ENCODE data around the gene DDX24. TPM values are rescaled to one million over a fixed set of nuclear protein-coding genes. Genes with fewer than 3 reads are reported as not detected.

DDX24 gene
- 100 to 1,000 TPM; 287 to 321 (median 319) TPM for total RNA-seq

DNA sequence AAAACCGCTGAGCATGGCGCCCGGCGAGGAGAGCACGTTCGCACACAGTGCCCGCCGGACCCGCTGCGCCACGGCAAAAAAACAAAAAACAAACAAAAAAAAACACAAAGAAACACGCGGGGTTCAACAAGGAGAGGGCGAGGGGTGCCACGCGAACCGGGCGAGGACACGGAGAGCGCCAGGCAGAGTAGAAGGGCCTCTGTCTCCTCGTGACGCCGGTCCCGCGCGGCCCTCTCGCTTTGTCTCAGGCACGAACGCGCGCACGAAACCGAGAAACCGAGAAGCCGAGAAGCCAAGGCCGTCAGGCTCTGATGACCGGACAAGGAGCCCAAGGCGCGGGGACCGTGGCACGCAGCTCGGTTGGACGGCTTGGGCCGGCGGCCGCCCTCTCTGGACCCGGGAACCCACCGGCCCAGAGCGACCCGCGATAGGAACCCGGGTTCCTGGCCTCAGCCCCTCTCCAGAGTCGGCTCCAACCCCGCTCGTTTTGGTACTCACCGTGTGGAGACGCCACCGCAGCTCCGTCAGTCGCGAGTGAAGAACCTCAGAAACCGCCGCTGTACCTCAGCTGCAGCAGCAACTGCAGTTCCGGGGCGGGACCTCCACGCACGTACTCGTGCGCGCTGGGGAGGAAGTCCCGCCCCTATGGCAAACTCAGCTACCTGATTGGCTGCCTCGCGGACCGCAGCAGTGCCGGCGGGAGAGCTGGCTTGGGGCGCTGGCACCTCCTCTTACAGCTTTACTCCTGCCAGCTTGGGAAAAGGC is at the start of gene DDX24, which contains the start of gene IFI27L1:
Gene DDX24, minus strand, starts transcription at position 582 of the 765 bp plus-strand sequence. CDS start 1,460 bp downstream, outside the sequence.
Gene IFI27L1, plus strand, starts transcription at position 690 of the 765 bp plus-strand sequence. CDS start 15,628 bp downstream, outside the sequence.
- peaks cover 31% of the 10 kb centered on the region for H3K36me3 Mint-ChIP-seq (ENCODE audit: insufficient read depth)
- ATAC-seq (peak; percentile 98), DNase-seq (peak; percentile 95)
- H3K4me3 Mint-ChIP-seq = peak within 1 kb of the TSS; percentile 100
- no peaks in the 10 kb centered on the region for H3K9me3 Mint-ChIP-seq
- no peaks in the 10 kb centered on the region for H3K27me3 Mint-ChIP-seq (ENCODE audit: low read depth)
- H3K4me1 Mint-ChIP-seq (ENCODE audit: low read depth) = peaks cover 43% of the 10 kb centered on the region

- no peaks in the 10 kb centered on the region for H3K36me3 Mint-ChIP-seq (ENCODE audit: insufficient read depth)
- H3K9me3 Mint-ChIP-seq = peaks cover under 1% of the 10 kb centered on the region
- peaks cover 6% of the 10 kb centered on the region for H3K27me3 Mint-ChIP-seq (ENCODE audit: low read depth)
- no peak for DNase-seq
- peak overlapping the region; percentile 88 for H3K4me3 Mint-ChIP-seq
- ATAC-seq = peak; percentile 15 to 17
- H3K4me1 Mint-ChIP-seq (ENCODE audit: low read depth) = peaks cover 18% of the 10 kb centered on the region
Measured at GRCh38 chr14:94129758-94130414, 48.9 kb upstream of the DDX24 start.

DNA sequence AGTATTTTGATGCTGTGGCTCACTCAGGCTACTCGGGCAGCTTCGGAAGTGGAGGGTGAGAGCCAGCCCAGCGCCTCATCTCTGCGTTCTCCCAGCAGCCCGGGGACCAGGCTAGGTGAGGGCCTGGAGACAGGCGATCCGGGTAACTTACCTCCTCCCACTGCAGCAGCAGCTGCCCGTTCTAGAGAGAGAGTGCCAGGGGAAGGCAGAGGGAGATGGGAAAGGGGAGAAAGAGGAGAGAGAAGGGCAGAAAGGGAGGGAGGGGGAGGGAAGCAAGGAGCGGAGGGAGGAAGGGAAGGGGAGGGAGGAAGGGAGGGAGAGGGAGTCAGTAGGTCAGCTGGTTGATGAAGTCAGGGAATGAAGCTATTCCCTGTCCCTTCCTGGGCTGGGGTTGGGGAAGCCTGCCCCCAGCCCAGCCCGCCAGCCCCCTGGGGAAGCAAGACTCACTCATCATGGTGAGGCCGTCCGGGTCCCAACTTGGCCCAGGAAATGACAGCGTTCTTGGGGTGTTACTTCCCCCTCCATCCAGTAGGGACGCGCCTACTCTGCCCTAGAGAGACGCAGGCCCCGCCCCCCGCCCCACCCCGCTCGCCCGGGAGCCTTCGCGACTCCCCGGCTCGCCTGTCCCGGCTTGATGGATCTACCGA is 48.2 kb upstream of the DDX24 start, which contains the start of gene IFI27L2:
Gene IFI27L2, minus strand, starts transcription at position 494 of the 647 bp plus-strand sequence. Its CDS starts 40 bp downstream, at position 454.
- peaks cover 18% of the 10 kb centered on the region for H3K4me1 Mint-ChIP-seq (ENCODE audit: low read depth)
- no peaks in the 10 kb centered on the region for H3K36me3 Mint-ChIP-seq (ENCODE audit: insufficient read depth)
- ATAC-seq (peak; percentile 96 to 99), DNase-seq (peak; percentile 45)
- peaks cover 6% of the 10 kb centered on the region for H3K27me3 Mint-ChIP-seq (ENCODE audit: low read depth)
- peak within 1 kb of the TSS; percentile 88 for H3K4me3 Mint-ChIP-seq
- H3K9me3 Mint-ChIP-seq = no peaks in the 10 kb centered on the region

GRCh38 chr14:94128216-94128839 is 47.3 kb upstream of the DDX24 start:
- H3K4me1 Mint-ChIP-seq (ENCODE audit: low read depth) = peaks cover 18% of the 10 kb centered on the region
- H3K9me3 Mint-ChIP-seq = no peaks in the 10 kb centered on the region
- H3K4me3 Mint-ChIP-seq = peak overlapping the region; percentile 88
- peaks cover 3% of the 10 kb centered on the region for H3K27me3 Mint-ChIP-seq (ENCODE audit: low read depth)
- no peaks in the 10 kb centered on the region for H3K36me3 Mint-ChIP-seq (ENCODE audit: insufficient read depth)
- no peak for DNase-seq
- ATAC-seq = no peak

DNA sequence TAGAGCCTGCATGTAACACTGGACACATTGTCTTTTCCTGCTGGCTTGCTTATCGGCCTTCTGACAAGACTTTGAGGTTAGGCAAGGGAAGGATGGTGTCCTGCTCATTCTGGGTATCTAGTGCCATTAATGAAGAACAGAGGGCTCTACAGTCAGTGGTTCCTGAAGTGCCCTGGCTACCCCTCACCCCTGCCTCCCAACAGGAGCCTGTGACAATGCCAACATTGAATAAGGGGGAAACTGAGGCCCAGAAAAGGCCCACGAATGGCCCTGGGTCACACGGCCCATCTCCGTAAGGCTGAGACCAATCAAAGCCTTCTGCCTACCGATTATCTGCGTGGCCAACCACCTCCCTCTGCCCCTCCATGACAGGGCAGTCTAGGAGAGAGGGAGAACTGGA is 46.3 kb upstream of the DDX24 start:
- Mint-ChIP-seq H3K9me3 (no peaks in the 10 kb centered on the region), H3K36me3 (ENCODE audit: insufficient read depth) (peaks cover 2% of the 10 kb centered on the region), H3K4me3 (no peak overlapping the region), H3K4me1 (ENCODE audit: low read depth) (peaks cover 18% of the 10 kb centered on the region), H3K27me3 (ENCODE audit: low read depth) (no peaks in the 10 kb centered on the region)
- no peak for DNase-seq
- ATAC-seq = no peak

- no peak overlapping the region for H3K4me3 Mint-ChIP-seq
- H3K4me1 Mint-ChIP-seq (ENCODE audit: low read depth) = peaks cover 16% of the 10 kb centered on the region
- peaks cover 2% of the 10 kb centered on the region for H3K36me3 Mint-ChIP-seq (ENCODE audit: insufficient read depth)
- no peak for ATAC-seq
- H3K9me3 Mint-ChIP-seq = no peaks in the 10 kb centered on the region
- no peaks in the 10 kb centered on the region for H3K27me3 Mint-ChIP-seq (ENCODE audit: low read depth)
- DNase-seq = no peak
Measured at GRCh38 chr14:94126800-94127199, 45.8 kb upstream of the DDX24 start.

DNA sequence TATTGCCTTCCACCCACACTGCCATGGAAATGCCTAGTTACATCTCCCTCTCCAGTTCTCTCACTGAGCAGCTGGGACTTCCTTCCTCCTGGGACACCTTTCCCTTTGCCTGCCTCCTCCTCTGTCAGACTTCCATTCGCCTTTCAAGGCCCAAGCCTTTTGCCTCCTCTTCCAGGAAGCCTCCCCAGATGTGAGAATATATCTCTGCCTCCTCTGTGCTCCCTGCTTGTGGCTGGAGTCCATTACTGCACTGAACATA is 45.3 kb upstream of the DDX24 start:
- Mint-ChIP-seq H3K9me3 (no peaks in the 10 kb centered on the region), H3K4me1 (ENCODE audit: low read depth) (peaks cover 16% of the 10 kb centered on the region), H3K4me3 (no peak overlapping the region), H3K27me3 (ENCODE audit: low read depth) (no peaks in the 10 kb centered on the region), H3K36me3 (ENCODE audit: insufficient read depth) (peaks cover 2% of the 10 kb centered on the region)
- DNase-seq = no peak
- ATAC-seq = no peak

- DNase-seq = no peak
- peaks cover 2% of the 10 kb centered on the region for H3K36me3 Mint-ChIP-seq (ENCODE audit: insufficient read depth)
Measured at GRCh38 chr14:94125659-94126418, 44.8 kb upstream of the DDX24 start.

DNA sequence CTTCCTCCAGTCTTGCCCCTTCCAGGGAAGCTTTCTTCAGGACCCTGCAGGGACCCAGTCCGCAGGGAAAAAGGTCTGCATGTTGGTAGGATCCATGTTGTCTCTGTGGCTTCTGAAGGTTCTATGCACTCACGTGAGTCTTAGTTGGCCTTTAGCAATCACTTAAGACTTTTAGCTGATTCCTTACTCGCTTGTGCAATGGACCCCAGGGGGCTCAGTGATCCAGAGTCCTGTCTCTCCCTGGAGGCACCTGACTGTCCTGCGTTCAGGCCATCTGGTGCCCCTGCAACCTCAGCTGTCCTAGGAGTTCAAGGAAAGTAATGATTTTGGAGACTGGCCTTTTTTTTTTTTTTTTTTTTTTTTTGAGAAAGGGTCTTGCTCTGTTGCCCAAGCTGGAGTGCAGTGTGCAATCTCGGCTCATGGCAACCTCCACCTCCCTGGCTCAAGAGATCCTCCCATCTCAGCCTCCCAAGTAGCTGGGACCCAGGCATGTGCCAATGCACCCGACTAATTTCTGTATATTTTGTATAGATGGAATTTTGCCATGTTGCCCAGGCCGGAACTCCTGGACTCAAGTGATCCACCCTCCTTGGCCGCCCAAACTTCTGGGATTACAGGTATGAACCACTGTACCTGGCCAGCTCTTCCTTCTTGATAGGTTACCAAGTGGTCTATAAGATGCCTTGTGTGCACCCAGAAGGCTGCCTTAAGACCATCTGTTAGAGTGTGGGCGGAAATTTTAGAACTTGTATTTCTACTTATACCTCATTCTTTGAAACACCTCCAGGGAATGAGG is 43.8 kb upstream of the DDX24 start:
- DNase-seq (no peak), ATAC-seq (no peak)
- Mint-ChIP-seq H3K36me3 (ENCODE audit: insufficient read depth) (peaks cover 2% of the 10 kb centered on the region), H3K4me1 (ENCODE audit: low read depth) (peaks cover 10% of the 10 kb centered on the region), H3K4me3 (no peak overlapping the region), H3K27me3 (ENCODE audit: low read depth) (no peaks in the 10 kb centered on the region), H3K9me3 (peaks cover 10% of the 10 kb centered on the region)

More at GRCh38 chr14:94125659-94126418, 44.8 kb upstream of the DDX24 start:
- Mint-ChIP-seq H3K4me1 (ENCODE audit: low read depth) (peaks cover 16% of the 10 kb centered on the region), H3K9me3 (peaks cover 3% of the 10 kb centered on the region), H3K27me3 (ENCODE audit: low read depth) (no peaks in the 10 kb centered on the region), H3K4me3 (no peak overlapping the region)
- ATAC-seq = no peak

- ATAC-seq (no peak), DNase-seq (no peak)
- Mint-ChIP-seq H3K27me3 (ENCODE audit: low read depth) (no peaks in the 10 kb centered on the region), H3K36me3 (ENCODE audit: insufficient read depth) (peaks cover 2% of the 10 kb centered on the region), H3K4me3 (no peak overlapping the region), H3K9me3 (peaks cover 15% of the 10 kb centered on the region), H3K4me1 (ENCODE audit: low read depth) (peaks cover 5% of the 10 kb centered on the region)
Measured at GRCh38 chr14:94123868-94124267, 42.9 kb upstream of the DDX24 start.

GRCh38 chr14:94123296-94123695 is 42.3 kb upstream of the DDX24 start:
- H3K27me3 Mint-ChIP-seq (ENCODE audit: low read depth) = no peaks in the 10 kb centered on the region
- peaks cover 15% of the 10 kb centered on the region for H3K9me3 Mint-ChIP-seq
- H3K36me3 Mint-ChIP-seq (ENCODE audit: insufficient read depth) = peaks cover 2% of the 10 kb centered on the region
- no peaks in the 10 kb centered on the region for H3K4me1 Mint-ChIP-seq (ENCODE audit: low read depth)
- H3K4me3 Mint-ChIP-seq = no peak overlapping the region
- DNase-seq = no peak
- ATAC-seq = no peak

GRCh38 chr14:94122438-94122837 is 41.4 kb upstream of the DDX24 start:
- Mint-ChIP-seq H3K4me3 (no peak overlapping the region), H3K27me3 (ENCODE audit: low read depth) (peaks cover 2% of the 10 kb centered on the region), H3K9me3 (peaks cover 15% of the 10 kb centered on the region), H3K4me1 (ENCODE audit: low read depth) (no peaks in the 10 kb centered on the region), H3K36me3 (ENCODE audit: insufficient read depth) (peaks cover 2% of the 10 kb centered on the region)
- ATAC-seq = no peak
- no peak for DNase-seq

- peaks cover 15% of the 10 kb centered on the region for H3K9me3 Mint-ChIP-seq
Measured at GRCh38 chr14:94121485-94121884, 40.5 kb upstream of the DDX24 start.

More at GRCh38 chr14:94121485-94121884, 40.5 kb upstream of the DDX24 start:
- no peaks in the 10 kb centered on the region for H3K4me1 Mint-ChIP-seq (ENCODE audit: low read depth)
- no peak overlapping the region for H3K4me3 Mint-ChIP-seq
- H3K36me3 Mint-ChIP-seq (ENCODE audit: insufficient read depth) = peaks cover 2% of the 10 kb centered on the region
- no peak for DNase-seq
- no peak for ATAC-seq
- peaks cover 11% of the 10 kb centered on the region for H3K27me3 Mint-ChIP-seq (ENCODE audit: low read depth)
